K562 (cell line): ENCODE results near the gene SUPT20HL2. TPM values are rescaled to one million over a fixed set of nuclear protein-coding genes. Genes with fewer than 3 reads are reported as not detected.

Experiments
- ATAC-seq: fragments of 200-7000 bp; cut with Tn5 transposase; 3 replicates; pipeline ENCODE4 v1.9.1; 2020; ENCODE audit warnings: moderate library complexity
- BruUV-seq: library from RNA; stranded (reverse); fragments of 400-500 nt; replicated peaks from 2 replicates; lab custom pipeline; 2021; lab: Mats Ljungman, UMichigan
- CTCF ChIA-PET: fragments of 300-600 bp; formaldehyde crosslinking; extraction: SDS; loops from one replicate; lab custom pipeline; 2021; ENCODE audit warnings: low intra/inter-chr PET ratio; lab: Yijun Ruan, JAX
- POLR2A ChIA-PET: fragments of 300-600, 350-650 bp; sonication (Branson Sonifier 250); formaldehyde crosslinking; extraction: SDS; loops from one replicate; lab custom pipeline; 2021; ENCODE audit warnings: antibody characterized with exemption, inconsistent platforms; lab: Yijun Ruan, JAX
- DNase-seq, 4 experiments: peaks; one replicate each; pipeline versions ENCODE4 v3.0.0 to v3.0.0-alpha.2; 2011 to 2018; ENCODE audit warnings: low spot score in 3 of 4, mixed read lengths in 3 of 4; ENCODE audit errors: extremely low read depth in 1 of 4
- FAIRE-seq: peaks from 2 replicates; lab custom pipeline; 2011; peaks lifted over from hg19 to GRCh38; lab: Jason Lieb, UNC
- H2AFZ ChIP-seq: 2 replicates; pipeline ENCODE4 v1.6.0; 2011; ENCODE audit warnings: low read depth, low read length, control low read depth, inconsistent platforms
- H3K27ac ChIP-seq: fragments of 200-600 bp; 3 replicates; pipeline ENCODE4 v1.8.0; 2011; ENCODE audit warnings: low read depth, mild to moderate bottlenecking, control low read depth, inconsistent platforms, low read length, moderate library complexity, mixed read lengths; ENCODE audit errors: extremely low read depth
- H3K27me3 ChIP-seq, 2 experiments: fragments of 300-600 bp in 1 of 2; 2 replicates in 1 of 2; 3 replicates in 1 of 2; pipeline versions ENCODE4 v1.6.0 to v1.8.0; 2011; ENCODE audit warnings: inconsistent platforms in 2 of 2, low read length in 2 of 2, mild to moderate bottlenecking in 1 of 2, mixed read lengths in 1 of 2, moderate library complexity in 1 of 2; ENCODE audit not compliant: control insufficient read depth in 2 of 2, insufficient read depth in 2 of 2
- H3K36me3 ChIP-seq: fragments of 300-600 bp; 3 replicates; pipeline ENCODE4 v1.8.0; 2011; ENCODE audit warnings: mild to moderate bottlenecking, low read length, inconsistent platforms; ENCODE audit not compliant: control insufficient read depth, insufficient read depth
- H3K4me1 ChIP-seq, 2 experiments: fragments of 200-600 bp in 1 of 2; replicated peaks in 1 of 2; 2 replicates in 1 of 2; 3 replicates in 1 of 2; pipeline versions ENCODE4 v1.5.1 to v1.8.0; 2011; ENCODE audit warnings: inconsistent platforms in 2 of 2, low read length in 2 of 2, mild to moderate bottlenecking in 1 of 2, mixed read lengths in 1 of 2, moderate library complexity in 1 of 2; ENCODE audit not compliant: control insufficient read depth in 2 of 2, insufficient read depth in 2 of 2
- H3K4me2 ChIP-seq: 2 replicates; pipeline ENCODE4 v1.6.1; 2011; ENCODE audit warnings: low read length, control low read depth, inconsistent platforms, mixed read lengths; ENCODE audit not compliant: insufficient read depth
- H3K4me3 ChIP-seq: fragments of 200-600 bp; sonication (generic), shearing (Covaris generic); 2 replicates; pipeline ENCODE4 v1.5.1; 2016; ENCODE audit warnings: control low read depth, inconsistent platforms
- H3K79me2 ChIP-seq: fragments of 200-600 bp; 3 replicates; pipeline ENCODE4 v1.8.0; 2011; ENCODE audit warnings: low read length, inconsistent platforms; ENCODE audit not compliant: control insufficient read depth, insufficient read depth
- H3K9ac ChIP-seq, 2 experiments: 2 replicates each; pipeline versions ENCODE4 v1.6.0 to v1.6.1; 2011; ENCODE audit warnings: low read depth in 2 of 2, low read length in 2 of 2, control low read depth in 1 of 2, inconsistent platforms in 1 of 2, mild to moderate bottlenecking in 1 of 2, mixed read lengths in 1 of 2; ENCODE audit not compliant: insufficient read depth in 1 of 2
- H3K9me1 ChIP-seq: one replicate; pipeline ENCODE4 v1.6.0; 2011; ENCODE audit warnings: inconsistent platforms, mild to moderate bottlenecking, low read length, moderate library complexity; ENCODE audit not compliant: control insufficient read depth, insufficient read depth
- H3K9me3 ChIP-seq: replicated peaks from 2 replicates; pipeline ENCODE4 v1.5.1; 2011; ENCODE audit warnings: low read depth, low read length, inconsistent platforms; ENCODE audit not compliant: control insufficient read depth, insufficient read depth
- H4K20me1 ChIP-seq: replicated peaks from 2 replicates; pipeline ENCODE4 v1.6.1; 2011; ENCODE audit warnings: low read length, inconsistent platforms, mixed read lengths; ENCODE audit not compliant: control insufficient read depth, insufficient read depth
- GABPB1 ChIP-seq: sonication (generic); formaldehyde crosslinking; IDR thresholded peaks from 2 replicates; pipeline ENCODE4 v1.8.0; 2022; ENCODE audit warnings: mild to moderate bottlenecking, missing genetic modification reagents
- HDGF ChIP-seq: fragments of 450-650 bp; IDR thresholded peaks from 2 replicates; pipeline ENCODE4 v1.6.1; 2016
- NFATC3 ChIP-seq: fragments of 450-650 bp; IDR thresholded peaks from 2 replicates; pipeline ENCODE4 v1.6.1; 2017; ENCODE audit warnings: mild to moderate bottlenecking
- NFRKB ChIP-seq: fragments of 450-650 bp; IDR thresholded peaks from 2 replicates; pipeline ENCODE4 v1.6.1; 2016; ENCODE audit warnings: low read depth
- NONO ChIP-seq, 2 experiments: fragments of 200-400 bp in 1 of 2; fragments of 450-650 bp in 1 of 2; formaldehyde crosslinking in 1 of 2; IDR thresholded peaks; 2 replicates each; pipeline ENCODE4 v1.6.1; 2017; ENCODE audit warnings: low read depth in 2 of 2, mild to moderate bottlenecking in 2 of 2, moderate library complexity in 2 of 2, low read length in 1 of 2
- RFX1 ChIP-seq: fragments of 450-650 bp; IDR thresholded peaks from 2 replicates; pipeline ENCODE4 v1.6.1; 2016; ENCODE audit warnings: mild to moderate bottlenecking, moderate library complexity
- SUPT5H ChIP-seq: fragments of 450-650 bp; IDR thresholded peaks from 2 replicates; pipeline ENCODE4 v1.6.1; 2016
- THAP7 ChIP-seq: fragments of 250-450 bp; sonication (Bioruptor Pico); IDR thresholded peaks from 2 replicates; pipeline ENCODE4 v1.5.0; 2021
- WGBS: fragments of 100-300 bp; shearing (Covaris generic); methylation state at CpG from one replicate; pipeline ENCODE4 v1.1.6; 2016; ENCODE audit warnings: low coverage, mixed read lengths; ENCODE audit not compliant: insufficient coverage; ENCODE audit errors: missing lambda C conversion rate; 5-methylcytosine and 5-hydroxymethylcytosine counted together
- in situ Hi-C: fragments of 300-500 bp; cut with MboI; formaldehyde crosslinking; loops from 4 replicates; pipeline ENCODE4 v1.15.0; 2018; ENCODE audit warnings: inconsistent platforms, mixed read lengths
- intact Hi-C: fragments of 100-400 bp; cut with micrococcal nuclease; formaldehyde crosslinking; loops from 2 replicates; pipeline ENCODE4 v1.14.2; 2022
- polyA plus RNA-seq, 8 experiments: library from polyadenylated mRNA; depleted of rRNA in 4 of 8; stranded (reverse) in 5 of 8; unstranded in 3 of 8; fragments of >200 nt; fragmentation: Nextera tagmentation in 2 of 8; fragmentation: Illumina TruSeq in 1 of 8; extraction: Ambion mirVana in 2 of 8; extraction: Trizol in 1 of 8; gene quantifications; 2 replicates each; pipeline versions ENCODE4 v1.2.1 to v1.2.3, GENCODE V29; 2011 to 2014; ENCODE audit warnings: inconsistent platforms in 1 of 8, missing spikeins in 1 of 8
- total RNA-seq, 7 experiments: library from RNA; depleted of rRNA in 6 of 7; stranded (reverse); fragments of >200 nt in 6 of 7; fragmentation: Illumina TruSeq in 2 of 7; extraction: Trizol in 2 of 7; gene quantifications; 2 replicates each; pipeline versions ENCODE4 v1.2.1 to v1.2.3, GENCODE V29; 2011 to 2021; ENCODE audit warnings: low replicate concordance in 1 of 7

The SUPT20HL2 gene
- total and polyA plus RNA-seq, 9 of the 15 experiments (the other 6 are each of a cell fraction or from before 2014, with no cell fraction given): 0.04 TPM; not detected in 8

- no peak for TF ChIP-seq HDGF
- TF ChIP-seq RFX1: no peak
- TF ChIP-seq SUPT5H: no peak
- TF ChIP-seq GABPB1 (CRISPR knock-in tag): no peak
- TF ChIP-seq NONO (IDR thresholded peaks at IDR 0.05; ENCODE audit: low read depth in 2 of 2, low read length in 1 of 2): no peak
- TF ChIP-seq NFRKB: no peak
- TF ChIP-seq THAP7 (CRISPR knock-in tag): no peak
These were observed 31.3 kb downstream of the SUPT20HL2 start (continued) for GRCh38 chrX:24282381-24283126.

- no peak for FAIRE-seq
- POLR2A ChIA-PET: interaction anchor here (0.6 to 0.9 kb wide), 2 partner anchors 13 to 191 kb away, joined by 3 read pairs; no protein-coding TSS in a partner anchor
- Histone ChIP-seq H3K9me1 (no peaks in the 10 kb centered on the region), H3K4me3 (no peak overlapping the region), H3K36me3 (no peaks in the 10 kb centered on the region), H4K20me1 (no peaks in the 10 kb centered on the region), H3K9ac (no peak overlapping the region), H3K4me2 (no peak overlapping the region), H3K27me3 (peaks cover 2 to 15% of the 10 kb centered on the region in 2 experiments; a peak in 2 of 5 replicates), H3K9me3 (no peaks in the 10 kb centered on the region), H2AFZ (no peak overlapping the region), H3K27ac (no peak overlapping the region), H3K4me1 (no peaks in the 10 kb centered on the region; a peak in 1 of 5 replicates), H3K79me2 (no peaks in the 10 kb centered on the region)
- no peak for ATAC-seq
- no peak for DNase-seq
- CTCF ChIA-PET: no interaction called here
- in situ Hi-C loops (no loop called here), intact Hi-C loops (no loop called here)
- BruUV-seq: no TSS peak
- no peak for TF ChIP-seq NFATC3
- 5% methylated on average over 5 of the region's 5 CpGs for WGBS
These were observed 36.5 kb downstream of the SUPT20HL2 start for GRCh38 chrX:24277405-24277804.
